ENCODE results near the gene MAML2.

- TF ChIP-seq, protein P1, sequence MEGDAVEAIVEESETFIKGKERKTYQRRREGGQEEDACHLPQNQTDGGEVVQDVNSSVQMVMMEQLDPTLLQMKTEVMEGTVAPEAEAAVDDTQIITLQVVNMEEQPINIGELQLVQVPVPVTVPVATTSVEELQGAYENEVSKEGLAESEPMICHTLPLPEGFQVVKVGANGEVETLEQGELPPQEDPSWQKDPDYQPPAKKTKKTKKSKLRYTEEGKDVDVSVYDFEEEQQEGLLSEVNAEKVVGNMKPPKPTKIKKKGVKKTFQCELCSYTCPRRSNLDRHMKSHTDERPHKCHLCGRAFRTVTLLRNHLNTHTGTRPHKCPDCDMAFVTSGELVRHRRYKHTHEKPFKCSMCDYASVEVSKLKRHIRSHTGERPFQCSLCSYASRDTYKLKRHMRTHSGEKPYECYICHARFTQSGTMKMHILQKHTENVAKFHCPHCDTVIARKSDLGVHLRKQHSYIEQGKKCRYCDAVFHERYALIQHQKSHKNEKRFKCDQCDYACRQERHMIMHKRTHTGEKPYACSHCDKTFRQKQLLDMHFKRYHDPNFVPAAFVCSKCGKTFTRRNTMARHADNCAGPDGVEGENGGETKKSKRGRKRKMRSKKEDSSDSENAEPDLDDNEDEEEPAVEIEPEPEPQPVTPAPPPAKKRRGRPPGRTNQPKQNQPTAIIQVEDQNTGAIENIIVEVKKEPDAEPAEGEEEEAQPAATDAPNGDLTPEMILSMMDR (IDR thresholded peaks at IDR 0.05), result no peak
- TF ChIP-seq POLR2A (IDR thresholded peaks at IDR 0.05), result no peak
- TF ChIP-seq POLR2AphosphoS5 (IDR thresholded peaks at IDR 0.05), result no peak
Measured at GRCh38 chr11:96105944-96106343, 237.1 kb downstream of the MAML2 start.
